Measurements from ENCODE around the gene HES7. TPM values are rescaled to one million over a fixed set of nuclear protein-coding genes. Genes with fewer than 3 reads are reported as not detected.

The HES7 gene
- total RNA-seq, 3 donors from 2014 or later (not counting 1 experiment from before 2014, with no cell fraction given) = 0.50 to 0.77 (median 0.61) TPM

GRCh38 chr17:8145811-8146210 is 21.9 kb upstream of the HES7 start:
- peaks cover 78% of the 10 kb centered on the region for H3K36me3 ChIP-seq (ENCODE audit: control insufficient read depth, insufficient read depth, low read length)
- Mint-ChIP-seq H3K27me3 (ENCODE audit: low read depth in 2 of 2) (no peaks in the 10 kb centered on the region), H3K4me3 (peak overlapping the region; percentile 59), H3K9me3 (no peaks in the 10 kb centered on the region), H3K4me1 (peaks cover 0 to 26% of the 10 kb centered on the region in 2 donors), H3K27ac (peak overlapping the region in 1 of 2 donors; percentile 36), H3K36me3 (no peaks in the 10 kb centered on the region)
- TF ChIP-seq, protein P1, sequence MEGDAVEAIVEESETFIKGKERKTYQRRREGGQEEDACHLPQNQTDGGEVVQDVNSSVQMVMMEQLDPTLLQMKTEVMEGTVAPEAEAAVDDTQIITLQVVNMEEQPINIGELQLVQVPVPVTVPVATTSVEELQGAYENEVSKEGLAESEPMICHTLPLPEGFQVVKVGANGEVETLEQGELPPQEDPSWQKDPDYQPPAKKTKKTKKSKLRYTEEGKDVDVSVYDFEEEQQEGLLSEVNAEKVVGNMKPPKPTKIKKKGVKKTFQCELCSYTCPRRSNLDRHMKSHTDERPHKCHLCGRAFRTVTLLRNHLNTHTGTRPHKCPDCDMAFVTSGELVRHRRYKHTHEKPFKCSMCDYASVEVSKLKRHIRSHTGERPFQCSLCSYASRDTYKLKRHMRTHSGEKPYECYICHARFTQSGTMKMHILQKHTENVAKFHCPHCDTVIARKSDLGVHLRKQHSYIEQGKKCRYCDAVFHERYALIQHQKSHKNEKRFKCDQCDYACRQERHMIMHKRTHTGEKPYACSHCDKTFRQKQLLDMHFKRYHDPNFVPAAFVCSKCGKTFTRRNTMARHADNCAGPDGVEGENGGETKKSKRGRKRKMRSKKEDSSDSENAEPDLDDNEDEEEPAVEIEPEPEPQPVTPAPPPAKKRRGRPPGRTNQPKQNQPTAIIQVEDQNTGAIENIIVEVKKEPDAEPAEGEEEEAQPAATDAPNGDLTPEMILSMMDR (IDR thresholded peaks at IDR 0.05) = no peak
- H3K27ac ChIP-seq (ENCODE audit: low read length) = no peak overlapping the region
- 96% methylated on average over 10 of the region's 12 CpGs for WGBS (ENCODE audit: insufficient coverage)
- no peaks in the 10 kb centered on the region for H3K9me3 ChIP-seq (ENCODE audit: control insufficient read depth, insufficient read depth, low read length)
- H3K27me3 ChIP-seq (ENCODE audit: control insufficient read depth, insufficient read depth, low read length) = no peaks in the 10 kb centered on the region
- ATAC-seq = no peak
- intact Hi-C loops (cut with micrococcal nuclease) = no loop called here
- DNase-seq = no peak
- H3K4me1 ChIP-seq (ENCODE audit: control insufficient read depth, insufficient read depth, low read length) = peaks cover 16% of the 10 kb centered on the region
- H3K4me3 ChIP-seq (ENCODE audit: low read length) = no peak overlapping the region

DNA sequence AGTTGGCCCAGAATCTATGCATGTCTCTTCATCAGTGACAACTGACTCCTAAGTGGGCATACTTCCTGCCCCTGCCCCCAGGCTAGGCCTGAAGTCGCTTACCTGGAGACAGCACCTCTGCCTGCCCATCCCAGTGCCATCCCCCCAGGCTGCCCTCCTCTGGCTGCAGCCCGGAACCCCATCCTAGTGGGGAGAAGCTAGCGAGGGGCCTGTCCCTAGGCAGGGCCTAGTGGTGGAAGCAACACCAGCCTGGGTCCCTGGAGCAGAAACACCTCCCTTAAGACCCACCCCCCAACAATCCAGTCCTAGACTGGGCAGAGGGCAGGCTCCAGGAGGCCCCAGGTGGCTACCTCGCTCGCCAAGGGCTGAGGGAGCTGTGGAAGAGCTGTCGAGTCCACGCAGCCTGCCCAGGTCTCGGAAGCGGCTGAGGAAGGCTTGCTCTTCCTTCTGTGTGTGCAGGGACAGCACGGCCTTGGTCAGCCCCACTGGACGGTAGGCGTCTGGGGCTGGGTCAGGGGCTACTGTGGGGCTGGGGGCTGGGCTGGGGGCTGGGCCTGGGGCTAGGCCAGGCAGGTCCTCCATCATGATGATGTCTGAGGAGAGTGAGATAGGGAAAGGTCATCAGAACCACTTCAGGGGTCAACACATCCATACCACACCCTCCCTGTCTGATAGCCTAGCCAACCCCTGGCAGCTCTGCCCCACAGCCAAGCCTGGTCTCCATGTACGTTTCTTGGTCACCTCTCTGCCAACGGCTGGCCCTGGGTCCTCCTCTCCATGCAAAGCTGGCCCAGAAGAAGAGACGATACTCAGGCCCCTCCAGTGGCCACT is 20.7 kb upstream of the HES7 start:
- H3K36me3 Mint-ChIP-seq = no peaks in the 10 kb centered on the region
- Histone ChIP-seq H3K27ac (ENCODE audit: low read length) (no peak overlapping the region), H3K4me3 (ENCODE audit: low read length) (no peak overlapping the region), H3K9me3 (ENCODE audit: control insufficient read depth, insufficient read depth, low read length) (no peaks in the 10 kb centered on the region), H3K27me3 (ENCODE audit: control insufficient read depth, insufficient read depth, low read length) (no peaks in the 10 kb centered on the region), H3K4me1 (ENCODE audit: control insufficient read depth, insufficient read depth, low read length) (peaks cover 12% of the 10 kb centered on the region), H3K36me3 (ENCODE audit: control insufficient read depth, insufficient read depth, low read length) (peaks cover 75% of the 10 kb centered on the region)
- H3K27ac Mint-ChIP-seq = peak overlapping the region; percentile 59 to 81
- no peaks in the 10 kb centered on the region for H3K27me3 Mint-ChIP-seq (ENCODE audit: low read depth in 2 of 2)
- H3K4me3 Mint-ChIP-seq = no peak overlapping the region
- peaks cover 0 to 26% of the 10 kb centered on the region in 2 donors for H3K4me1 Mint-ChIP-seq
- ATAC-seq = peak; percentile 4 to 5 (median 5)
- TF ChIP-seq, protein P1 (IDR thresholded peaks at IDR 0.05) = no peak
- 97% methylated on average over 15 of the region's 15 CpGs for WGBS (ENCODE audit: insufficient coverage)
- intact Hi-C loops (cut with micrococcal nuclease) = no loop called here
- DNase-seq = peak in 1 of 2 donors; percentile 28
- no peaks in the 10 kb centered on the region for H3K9me3 Mint-ChIP-seq

DNA sequence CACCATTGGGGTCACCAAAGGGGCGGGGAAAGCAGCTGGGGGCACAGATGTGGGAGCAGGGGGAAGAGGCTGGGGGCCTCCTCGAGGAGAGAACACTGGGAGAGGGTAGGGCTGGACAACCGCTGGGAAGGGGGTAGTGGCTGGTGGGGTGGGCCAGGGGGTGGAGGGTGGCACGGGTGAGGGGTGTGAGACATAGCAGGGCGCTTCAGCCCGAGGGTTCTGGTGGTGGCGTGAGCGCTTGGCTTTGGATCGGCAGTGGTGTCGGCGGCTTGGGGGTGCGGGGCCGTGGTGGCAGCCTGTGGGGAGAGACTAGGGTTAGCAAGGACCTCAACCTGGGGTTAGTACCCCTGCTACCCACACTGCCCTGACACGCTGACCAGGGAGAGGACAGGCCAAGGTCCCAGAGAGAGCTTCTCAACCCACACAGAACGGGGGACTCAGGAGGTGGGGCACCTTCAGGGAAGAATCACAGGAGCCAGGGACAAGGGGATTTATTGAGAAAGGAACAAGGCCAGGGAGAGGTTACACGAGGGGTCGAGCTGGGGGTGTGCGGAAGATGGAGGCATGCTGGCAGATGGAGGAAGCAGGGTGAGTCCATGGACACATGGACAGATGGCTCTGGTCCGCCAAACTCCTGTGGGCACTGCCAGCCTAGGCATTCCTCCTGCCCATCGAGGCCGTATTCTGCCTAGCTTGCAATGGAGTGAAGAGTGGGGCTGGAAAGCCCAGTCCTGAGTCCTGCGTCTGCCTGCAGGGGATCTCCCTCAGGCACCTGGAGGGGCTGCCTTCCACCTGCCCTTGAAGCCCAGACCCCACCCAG is 19.9 kb upstream of the HES7 start:
- Histone ChIP-seq H3K27ac (ENCODE audit: low read length) (no peak overlapping the region), H3K27me3 (ENCODE audit: control insufficient read depth, insufficient read depth, low read length) (no peaks in the 10 kb centered on the region), H3K9me3 (ENCODE audit: control insufficient read depth, insufficient read depth, low read length) (no peaks in the 10 kb centered on the region), H3K4me1 (ENCODE audit: control insufficient read depth, insufficient read depth, low read length) (peaks cover 15% of the 10 kb centered on the region), H3K36me3 (ENCODE audit: control insufficient read depth, insufficient read depth, low read length) (peaks cover 68% of the 10 kb centered on the region), H3K4me3 (ENCODE audit: low read length) (no peak overlapping the region)
- Mint-ChIP-seq H3K9me3 (no peaks in the 10 kb centered on the region), H3K36me3 (no peaks in the 10 kb centered on the region), H3K4me1 (peaks cover 0 to 26% of the 10 kb centered on the region in 2 donors), H3K4me3 (no peak overlapping the region), H3K27me3 (ENCODE audit: low read depth in 2 of 2) (no peaks in the 10 kb centered on the region), H3K27ac (peak overlapping the region; percentile 59 to 81)
- DNase-seq (peak in 1 of 2 donors; percentile 32), ATAC-seq (peak in 2 of 3 donors; percentile 0 to 1)
- TF ChIP-seq, protein P1 (IDR thresholded peaks at IDR 0.05) = no peak
- 94% methylated on average over 22 of the region's 22 CpGs for WGBS (ENCODE audit: insufficient coverage)
- intact Hi-C loops (cut with micrococcal nuclease) = no loop called here
